OCI-LY7 (cell line): ENCODE measurements around the gene NFIA. TPM values are rescaled to one million over a fixed set of nuclear protein-coding genes. Genes with fewer than 3 reads are reported as not detected.

Experiments
- BruUV-seq: library from RNA; stranded (reverse); fragments of 400-500 nt; replicated peaks from 2 replicates; lab custom pipeline; 2021; lab: Mats Ljungman, UMichigan
- CTCF ChIA-PET: fragments of 300-600 bp; sonication (Branson Sonifier 250); formaldehyde crosslinking; loops from one replicate; lab custom pipeline; 2022; ENCODE audit warnings: antibody characterized with exemption; ENCODE audit not compliant: unreplicated experiment; lab: Charles Lee
- POLR2A ChIA-PET: fragments of 300-600 bp; sonication (Branson Sonifier 250); formaldehyde crosslinking; loops from one replicate; lab custom pipeline; 2022; ENCODE audit warnings: antibody characterized with exemption; lab: Charles Lee
- DNase-seq: peaks from one replicate; pipeline ENCODE4 v3.0.0-alpha.2; 2015; ENCODE audit warnings: low spot score
- H2AFZ ChIP-seq: fragments of 200-600 bp; sonication (generic), shearing (Covaris generic); 2 replicates; pipeline ENCODE4 v1.6.1; 2014; ENCODE audit warnings: mild to moderate bottlenecking, antibody characterized with exemption, low read length, moderate library complexity
- H3K27ac ChIP-seq: fragments of 200-600 bp; sonication (generic); 2 replicates; pipeline ENCODE4 v1.5.1; 2014; ENCODE audit warnings: mixed run types, low read depth, mild to moderate bottlenecking, moderate library complexity, low read length, inconsistent platforms; ENCODE audit not compliant: poor library complexity, severe bottlenecking
- H3K36me3 ChIP-seq: fragments of 200-600 bp; sonication (generic); 2 replicates; pipeline ENCODE4 v1.6.1; 2014; ENCODE audit warnings: mild to moderate bottlenecking, antibody characterized with exemption, low read length, moderate library complexity, mixed read lengths; ENCODE audit not compliant: insufficient read depth
- H3K4me1 ChIP-seq: fragments of 200-600 bp; sonication (generic); 2 replicates; pipeline ENCODE4 v1.5.1; 2014; ENCODE audit warnings: mild to moderate bottlenecking, low read length; ENCODE audit not compliant: insufficient read depth, poor library complexity, severe bottlenecking
- H3K4me2 ChIP-seq: fragments of 200-600 bp; sonication (generic); 2 replicates; pipeline ENCODE4 v1.6.1; 2014; ENCODE audit warnings: mild to moderate bottlenecking, low read length
- H3K4me3 ChIP-seq: fragments of 200-600 bp; sonication (generic); 2 replicates; pipeline ENCODE4 v1.5.1; 2014; ENCODE audit warnings: mild to moderate bottlenecking, low read depth, low read length; ENCODE audit not compliant: poor library complexity, severe bottlenecking
- H3K79me2 ChIP-seq: fragments of 200-600 bp; sonication (generic); 2 replicates; pipeline ENCODE4 v1.6.1; 2016; ENCODE audit warnings: low read depth, mild to moderate bottlenecking, low read length, moderate library complexity, mixed read lengths; ENCODE audit not compliant: insufficient read depth
- H3K9me2 ChIP-seq: fragments of 200-600 bp; sonication (generic); 2 replicates; pipeline ENCODE4 v1.6.1; 2016; ENCODE audit warnings: mild to moderate bottlenecking, low read length, mixed read lengths; ENCODE audit not compliant: insufficient read depth
- H3K9me3 ChIP-seq: fragments of 200-600 bp; sonication (generic); 2 replicates; pipeline ENCODE4 v1.6.1; 2014; ENCODE audit warnings: mild to moderate bottlenecking, mixed run types, low read length, mixed read lengths
- H4K20me1 ChIP-seq: fragments of 200-600 bp; sonication (generic); 2 replicates; pipeline ENCODE4 v1.6.1; 2014; ENCODE audit warnings: mild to moderate bottlenecking, antibody characterized with exemption, low read length, moderate library complexity, mixed read lengths; ENCODE audit not compliant: insufficient read depth
- EZH2phosphoT487 ChIP-seq: fragments of 200-600 bp; sonication (generic); IDR thresholded peaks from 2 replicates; pipeline ENCODE4 v1.6.1; 2018; ENCODE audit warnings: low read depth, borderline replicate concordance, mild to moderate bottlenecking, mixed run types, antibody characterized with exemption, low read length, moderate library complexity, mixed read lengths
- intact Hi-C: fragments of 100-400 bp; cut with micrococcal nuclease; formaldehyde crosslinking; loops from one replicate; pipeline ENCODE4 v1.10.0; 2022; ENCODE audit not compliant: unreplicated experiment
- total RNA-seq, 2 experiments: library from RNA; depleted of rRNA in 1 of 2; stranded (reverse); fragments of >200 nt in 1 of 2; shearing (Covaris generic) in 1 of 2; gene quantifications; 2 replicates each; pipeline ENCODE4 v1.2.3, GENCODE V29; 2014 to 2022
- TF ChIP-seq, protein P1 (sequence below): fragments of 200-600 bp; sonication (generic); conservative IDR thresholded peaks from 2 replicates; pipeline ENCODE4 v1.5.1; 2014; ENCODE audit warnings: mild to moderate bottlenecking, antibody characterized with exemption, low read length, moderate library complexity, mixed read lengths

NFIA gene
- total RNA-seq, 2 experiments from 2014 or later = 2.8 to 18.8 TPM

DNA sequence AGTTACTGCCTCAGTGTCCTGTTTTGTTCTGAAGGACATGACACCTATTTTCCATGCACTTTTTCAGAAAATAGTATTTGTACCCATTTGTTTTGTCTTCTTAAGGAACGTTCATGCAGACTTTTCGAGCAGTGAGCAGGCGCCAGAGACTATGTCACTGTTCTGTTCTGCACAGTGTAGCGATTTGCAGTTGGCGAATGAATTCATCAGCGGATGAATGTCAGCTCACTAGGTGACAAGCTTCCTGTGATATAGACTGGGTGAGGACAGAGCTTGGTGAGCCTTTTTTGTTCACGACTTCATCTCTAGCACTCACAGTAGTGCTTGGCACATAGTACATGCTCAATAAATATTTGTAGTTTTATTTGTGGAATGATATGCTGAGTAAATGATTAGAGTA lies 177.8 kb downstream of the NFIA start:
- H3K27ac ChIP-seq = no peak overlapping the region
- TF ChIP-seq EZH2phosphoT487 = no peak
- TF ChIP-seq, protein P1, sequence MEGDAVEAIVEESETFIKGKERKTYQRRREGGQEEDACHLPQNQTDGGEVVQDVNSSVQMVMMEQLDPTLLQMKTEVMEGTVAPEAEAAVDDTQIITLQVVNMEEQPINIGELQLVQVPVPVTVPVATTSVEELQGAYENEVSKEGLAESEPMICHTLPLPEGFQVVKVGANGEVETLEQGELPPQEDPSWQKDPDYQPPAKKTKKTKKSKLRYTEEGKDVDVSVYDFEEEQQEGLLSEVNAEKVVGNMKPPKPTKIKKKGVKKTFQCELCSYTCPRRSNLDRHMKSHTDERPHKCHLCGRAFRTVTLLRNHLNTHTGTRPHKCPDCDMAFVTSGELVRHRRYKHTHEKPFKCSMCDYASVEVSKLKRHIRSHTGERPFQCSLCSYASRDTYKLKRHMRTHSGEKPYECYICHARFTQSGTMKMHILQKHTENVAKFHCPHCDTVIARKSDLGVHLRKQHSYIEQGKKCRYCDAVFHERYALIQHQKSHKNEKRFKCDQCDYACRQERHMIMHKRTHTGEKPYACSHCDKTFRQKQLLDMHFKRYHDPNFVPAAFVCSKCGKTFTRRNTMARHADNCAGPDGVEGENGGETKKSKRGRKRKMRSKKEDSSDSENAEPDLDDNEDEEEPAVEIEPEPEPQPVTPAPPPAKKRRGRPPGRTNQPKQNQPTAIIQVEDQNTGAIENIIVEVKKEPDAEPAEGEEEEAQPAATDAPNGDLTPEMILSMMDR = no peak
- H4K20me1 ChIP-seq = no peaks in the 10 kb centered on the region
- no peaks in the 10 kb centered on the region for H3K9me2 ChIP-seq
- DNase-seq = no peak
- BruUV-seq = no TSS peak
- H3K79me2 ChIP-seq = no peaks in the 10 kb centered on the region
- no peak overlapping the region for H3K4me2 ChIP-seq
- no peaks in the 10 kb centered on the region for H3K9me3 ChIP-seq
- H3K4me3 ChIP-seq = no peak overlapping the region
- CTCF ChIA-PET = no interaction called here
- no peak overlapping the region for H2AFZ ChIP-seq
- POLR2A ChIA-PET = interaction anchor here (0.5 to 1.0 kb wide), 2 partner anchors 9 to 271 kb away, joined by 4 read pairs; no protein-coding TSS in a partner anchor
- H3K36me3 ChIP-seq = no peaks in the 10 kb centered on the region
- no peaks in the 10 kb centered on the region for H3K4me1 ChIP-seq
- intact Hi-C loops = no loop called here

DNA sequence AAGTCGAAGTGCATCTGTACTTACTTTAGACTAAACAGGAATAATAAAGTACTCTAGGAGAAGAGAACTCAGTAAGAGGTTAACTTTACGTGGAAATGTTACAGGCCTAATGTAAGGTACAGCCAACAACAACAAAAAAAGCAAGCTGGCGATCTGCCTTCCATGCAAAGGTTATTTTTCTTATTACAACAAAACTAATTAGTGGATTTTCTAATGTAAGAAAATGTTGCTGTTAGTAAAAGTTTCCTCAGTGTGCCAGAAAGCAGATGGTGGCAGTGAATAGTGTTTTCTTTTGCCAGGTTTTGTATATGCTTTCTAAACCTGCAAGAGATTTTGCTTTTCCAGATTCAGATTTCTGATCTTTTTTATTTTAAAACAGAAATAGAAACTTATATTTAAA lies 179.2 kb downstream of the NFIA start:
- DNase-seq = no peak
- intact Hi-C loops = no loop called here
- H3K36me3 ChIP-seq = no peaks in the 10 kb centered on the region
- H3K79me2 ChIP-seq = no peaks in the 10 kb centered on the region
- no TSS peak for BruUV-seq
- no peak overlapping the region for H3K27ac ChIP-seq
- TF ChIP-seq, protein P1 = no peak
- no peak for TF ChIP-seq EZH2phosphoT487
- ChIA-PET POLR2A (no interaction called here), CTCF (no interaction called here)
- H3K9me2 ChIP-seq = no peaks in the 10 kb centered on the region
- H3K4me2 ChIP-seq = no peak overlapping the region
- no peaks in the 10 kb centered on the region for H3K9me3 ChIP-seq
- no peaks in the 10 kb centered on the region for H4K20me1 ChIP-seq
- no peak overlapping the region for H3K4me3 ChIP-seq
- H2AFZ ChIP-seq = no peak overlapping the region
- H3K4me1 ChIP-seq = no peaks in the 10 kb centered on the region

DNA sequence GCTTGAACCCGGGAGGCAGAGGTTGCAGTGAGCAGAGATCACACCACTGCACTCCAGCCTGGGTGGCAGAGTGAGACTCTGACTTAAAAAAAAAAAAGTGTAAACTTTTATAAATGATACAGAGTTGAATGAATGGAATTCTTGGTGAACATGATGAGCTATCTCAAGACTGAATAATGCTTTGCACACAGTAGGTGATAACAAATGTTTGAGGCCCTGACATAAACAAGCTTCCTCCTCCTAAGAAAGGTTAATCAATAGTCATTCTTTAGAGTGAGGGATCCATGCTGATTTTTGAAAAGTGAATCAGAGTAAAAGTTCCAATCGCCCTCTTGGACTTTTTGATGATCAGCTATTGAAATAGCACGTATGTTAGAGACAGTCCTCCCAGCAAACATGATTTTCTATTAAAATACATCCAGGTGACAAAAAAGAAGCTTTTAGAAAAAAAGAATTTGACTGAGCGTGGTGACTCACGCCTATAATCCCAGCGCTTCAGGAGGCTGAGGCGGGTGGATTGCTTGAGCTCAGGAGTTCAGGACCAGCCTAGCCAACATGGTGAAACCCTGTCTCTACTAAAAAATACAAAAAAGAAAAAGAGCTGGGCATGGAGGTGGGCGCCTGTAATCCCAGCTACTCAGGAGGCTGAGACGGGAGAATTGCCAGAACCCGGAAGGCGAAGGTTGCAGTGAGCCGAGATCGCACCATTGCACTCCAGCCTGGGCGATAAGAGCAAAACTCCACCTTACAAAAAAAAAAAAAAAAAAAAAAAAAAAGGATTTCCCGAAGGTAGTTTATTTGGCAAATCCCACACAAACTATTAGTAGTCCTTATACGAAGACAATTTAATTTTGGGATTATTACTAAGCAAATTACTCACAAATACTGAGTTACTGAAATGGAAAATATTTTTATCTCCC lies 181.8 kb downstream of the NFIA start:
- CTCF ChIA-PET = no interaction called here
- Histone ChIP-seq H3K4me1 (no peaks in the 10 kb centered on the region), H3K4me2 (no peak overlapping the region), H3K4me3 (no peak overlapping the region), H3K9me2 (no peaks in the 10 kb centered on the region), H3K9me3 (no peaks in the 10 kb centered on the region), H3K27ac (no peak overlapping the region), H2AFZ (no peak overlapping the region), H4K20me1 (no peaks in the 10 kb centered on the region), H3K79me2 (no peaks in the 10 kb centered on the region), H3K36me3 (no peaks in the 10 kb centered on the region)
- DNase-seq = no peak
- POLR2A ChIA-PET = interaction anchor here (0.7 to 1.2 kb wide), 3 partner anchors 8 to 415 kb away, joined by 3 read pairs; no protein-coding TSS in a partner anchor
- BruUV-seq = no TSS peak
- no peak for TF ChIP-seq EZH2phosphoT487
- TF ChIP-seq, protein P1 = no peak
- intact Hi-C loops = no loop called here
